GM12878 (cell line): ENCODE data around the gene AOAH. TPM values are rescaled to one million over a fixed set of nuclear protein-coding genes. Genes with fewer than 3 reads are reported as not detected.

Experiments
- ATAC-seq: fragments of 200-7000 bp; cut with Tn5 transposase; 3 replicates; pipeline ENCODE4 v1.9.1; 2020; ENCODE audit warnings: mild to moderate bottlenecking, moderate library complexity
- BruUV-seq: library from RNA; stranded (reverse); fragments of 400-500 nt; replicated peaks from 2 replicates; lab custom pipeline; 2021; lab: Mats Ljungman, UMichigan
- CTCF ChIA-PET: fragments of 300-600 bp; sonication (Branson Sonifier 250); formaldehyde crosslinking; extraction: SDS; loops from one replicate; lab custom pipeline; 2021; ENCODE audit warnings: inconsistent platforms; lab: Yijun Ruan, JAX
- POLR2A ChIA-PET: fragments of 350-600 bp; formaldehyde crosslinking; extraction: SDS; loops from one replicate; lab custom pipeline; 2021; ENCODE audit warnings: inconsistent platforms; lab: Charles Lee
- RAD21 ChIA-PET: fragments of 300-600 bp; sonication (Branson Sonifier 250); formaldehyde crosslinking; loops from one replicate; lab custom pipeline; 2023; ENCODE audit warnings: antibody characterized with exemption; ENCODE audit not compliant: unreplicated experiment; lab: Charles Lee
- SMC1A ChIA-PET: fragments of 300-600 bp; sonication (Branson Sonifier 250); formaldehyde crosslinking; loops from one replicate; lab custom pipeline; 2023; ENCODE audit not compliant: unreplicated experiment, uncharacterized antibody; lab: Charles Lee
- DNase-seq: peaks from one replicate; pipeline ENCODE4 v3.0.0-alpha.2; 2011; ENCODE audit warnings: low read depth, low spot score
- FAIRE-seq: peaks from 3 replicates; lab custom pipeline; 2011; peaks lifted over from hg19 to GRCh38; lab: Jason Lieb, UNC
- H2AFZ ChIP-seq: 2 replicates; pipeline ENCODE4 v1.6.0; 2011; ENCODE audit warnings: low read depth, low read length, control low read depth; ENCODE audit not compliant: control insufficient read depth
- H3K27ac ChIP-seq: 2 replicates; pipeline ENCODE4 v1.5.1; 2011; ENCODE audit warnings: control low read depth; ENCODE audit not compliant: control insufficient read depth, insufficient read depth
- H3K27me3 ChIP-seq, 2 experiments: replicated peaks in 1 of 2; 2 replicates each; pipeline versions ENCODE4 v1.6.0 to v1.6.1; 2011; ENCODE audit warnings: low read length in 1 of 2; ENCODE audit not compliant: control insufficient read depth in 2 of 2, insufficient read depth in 2 of 2
- H3K36me3 ChIP-seq, 2 experiments: 2 replicates each; pipeline ENCODE4 v1.5.1; 2011; ENCODE audit warnings: low read length in 1 of 2; ENCODE audit not compliant: control insufficient read depth in 2 of 2, insufficient read depth in 2 of 2
- H3K4me1 ChIP-seq: 2 replicates; pipeline ENCODE4 v1.6.1; 2011; ENCODE audit warnings: mild to moderate bottlenecking, low read length, moderate library complexity, mixed read lengths; ENCODE audit not compliant: control insufficient read depth, insufficient read depth
- H3K4me2 ChIP-seq: 2 replicates; pipeline ENCODE4 v1.6.0; 2011; ENCODE audit warnings: control low read depth; ENCODE audit not compliant: control insufficient read depth, insufficient read depth
- H3K4me3 ChIP-seq: fragments of 200-600 bp; sonication (generic); 2 replicates; pipeline ENCODE4 v1.5.1; 2016
- H3K79me2 ChIP-seq: 2 replicates; pipeline ENCODE4 v1.6.0; 2011; ENCODE audit warnings: low read length; ENCODE audit not compliant: control insufficient read depth, insufficient read depth
- H3K9ac ChIP-seq: 2 replicates; pipeline ENCODE4 v1.8.0; 2011; ENCODE audit warnings: low read length, control low read depth, mixed read lengths; ENCODE audit not compliant: control insufficient read depth, insufficient read depth
- H3K9me3 ChIP-seq: replicated peaks from 3 replicates; pipeline ENCODE4 v1.5.1; 2011; ENCODE audit warnings: mild to moderate bottlenecking, low read length; ENCODE audit not compliant: control insufficient read depth, insufficient read depth
- H4K20me1 ChIP-seq: 2 replicates; pipeline ENCODE4 v1.6.0; 2011; ENCODE audit not compliant: control insufficient read depth, insufficient read depth
- BHLHE40 ChIP-seq, 2 experiments: fragments of 450-650 bp in 1 of 2; IDR thresholded peaks; 2 replicates each; pipeline ENCODE4 v1.6.1; 2011 to 2017; ENCODE audit warnings: low read depth in 2 of 2, borderline replicate concordance in 1 of 2, improper control_type of control experiment in 1 of 2, low read length in 1 of 2, mild to moderate bottlenecking in 1 of 2
- BRCA1 ChIP-seq: IDR thresholded peaks from 2 replicates; pipeline ENCODE4 v1.6.1; 2011; ENCODE audit warnings: low read depth, low read length, improper control_type of control experiment
- HCFC1 ChIP-seq: fragments of 150-350 bp; IDR thresholded peaks from 2 replicates; pipeline ENCODE4 v1.6.1; 2014; ENCODE audit warnings: low read length
- MTA3 ChIP-seq: IDR thresholded peaks from 2 replicates; pipeline ENCODE4 v1.6.1; 2012; ENCODE audit warnings: low read length, inconsistent platforms, borderline replicate concordance
- POU2F2 ChIP-seq: IDR thresholded peaks from 3 replicates; pipeline ENCODE4 v1.6.1; 2011; ENCODE audit warnings: low read depth, mild to moderate bottlenecking, low read length, borderline replicate concordance
- STAT3 ChIP-seq: IDR thresholded peaks from 2 replicates; pipeline ENCODE4 v1.6.1; 2011; ENCODE audit warnings: low read depth, low read length, improper control_type of control experiment
- SUZ12 ChIP-seq: fragments of 200-600 bp; sonication (generic); IDR thresholded peaks from one replicate; pipeline ENCODE4 v1.6.1; 2018; ENCODE audit warnings: antibody characterized with exemption, mild to moderate bottlenecking; ENCODE audit not compliant: unreplicated experiment
- WRNIP1 ChIP-seq: IDR thresholded peaks from 2 replicates; pipeline ENCODE4 v1.6.1; 2011; ENCODE audit warnings: low read depth, low read length, improper control_type of control experiment, borderline replicate concordance
- WGBS: methylation state at CpG from one replicate; pipeline ENCODE4 v1.1.6; 2016; ENCODE audit warnings: low lambda C conversion rate; ENCODE audit not compliant: insufficient replicate concordance, insufficient coverage; ENCODE audit errors: missing lambda C conversion rate; 5-methylcytosine and 5-hydroxymethylcytosine counted together
- in situ Hi-C: fragments of 300-500 bp; cut with MboI; formaldehyde crosslinking; loops from 9 replicates; pipeline ENCODE4 v1.14.3; 2018; ENCODE audit warnings: mixed read lengths
- intact Hi-C: fragments of 100-400 bp; cut with micrococcal nuclease; formaldehyde crosslinking; loops from one replicate; pipeline ENCODE4 v1.14.2; 2022; ENCODE audit not compliant: unreplicated experiment
- polyA plus RNA-seq, 11 experiments: library from polyadenylated mRNA; depleted of rRNA in 4 of 11; unstranded in 6 of 11; stranded (reverse) in 5 of 11; fragments of >200 nt; fragmentation: Nextera tagmentation in 4 of 11; fragmentation: Illumina TruSeq in 1 of 11; extraction: Ambion mirVana in 4 of 11; extraction: Trizol in 1 of 11; gene quantifications; 1 replicate in 1 of 11; 2 replicates in 10 of 11; pipeline versions ENCODE4 v1.2.1 to v1.2.3, GENCODE V29; 2011 to 2016; ENCODE audit warnings: inconsistent platforms in 2 of 11, missing spikeins in 2 of 11, low read depth in 1 of 11
- total RNA-seq, 4 experiments: library from RNA; depleted of rRNA in 3 of 4; stranded (reverse); fragments of >200 nt in 3 of 4; fragmentation: Illumina TruSeq in 1 of 4; extraction: Trizol in 1 of 4; gene quantifications; 2 replicates each; pipeline versions ENCODE4 v1.2.1 to v1.2.3, GENCODE V29; 2013 to 2021
- TF ChIP-seq, protein P1 (sequence below): fragments of 450-650 bp; IDR thresholded peaks from 2 replicates; pipeline ENCODE4 v1.6.1; 2017; ENCODE audit warnings: low read depth, mild to moderate bottlenecking, moderate library complexity
- TF ChIP-seq, protein P2 (sequence below): fragments of 150-350 bp; IDR thresholded peaks from 2 replicates; pipeline ENCODE4 v1.6.1; 2014; ENCODE audit warnings: mild to moderate bottlenecking, low read depth, low read length

The AOAH gene
- total and polyA plus RNA-seq, 10 of the 15 experiments (the other 5 are each of a cell fraction or from before 2014, with no cell fraction given) = 0.32 to 2.8 (median 1.4) TPM

DNA sequence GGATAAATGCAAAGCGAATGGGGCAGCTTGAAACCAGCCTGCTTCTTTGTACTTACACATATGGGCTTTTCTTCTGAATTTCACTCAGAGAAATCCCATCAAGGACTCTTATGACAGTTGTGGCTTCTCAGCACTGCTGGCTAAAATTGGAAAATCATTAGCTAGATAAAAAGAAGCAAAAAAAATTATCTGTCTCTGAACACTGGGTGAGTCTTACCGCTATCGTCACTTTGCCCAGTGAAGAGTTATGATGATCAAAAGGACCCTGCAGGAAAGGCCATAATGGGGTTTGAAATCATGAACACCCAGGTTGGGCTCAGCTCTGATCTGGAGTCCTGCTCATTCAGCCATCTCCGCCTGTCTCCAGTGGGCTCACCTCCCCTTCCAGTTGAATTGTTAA is 34.3 kb downstream of the AOAH start:
- POLR2A ChIA-PET = no interaction called here

More for the DNA sequence above, 34.3 kb downstream of the AOAH start:
- Histone ChIP-seq H3K36me3 (no peaks in the 10 kb centered on the region), H3K27me3 (no peaks in the 10 kb centered on the region; a peak in 2 of 4 replicates), H2AFZ (no peak overlapping the region)
- RAD21 ChIA-PET = no interaction called here
- no peak for DNase-seq
- TF ChIP-seq, protein P1, sequence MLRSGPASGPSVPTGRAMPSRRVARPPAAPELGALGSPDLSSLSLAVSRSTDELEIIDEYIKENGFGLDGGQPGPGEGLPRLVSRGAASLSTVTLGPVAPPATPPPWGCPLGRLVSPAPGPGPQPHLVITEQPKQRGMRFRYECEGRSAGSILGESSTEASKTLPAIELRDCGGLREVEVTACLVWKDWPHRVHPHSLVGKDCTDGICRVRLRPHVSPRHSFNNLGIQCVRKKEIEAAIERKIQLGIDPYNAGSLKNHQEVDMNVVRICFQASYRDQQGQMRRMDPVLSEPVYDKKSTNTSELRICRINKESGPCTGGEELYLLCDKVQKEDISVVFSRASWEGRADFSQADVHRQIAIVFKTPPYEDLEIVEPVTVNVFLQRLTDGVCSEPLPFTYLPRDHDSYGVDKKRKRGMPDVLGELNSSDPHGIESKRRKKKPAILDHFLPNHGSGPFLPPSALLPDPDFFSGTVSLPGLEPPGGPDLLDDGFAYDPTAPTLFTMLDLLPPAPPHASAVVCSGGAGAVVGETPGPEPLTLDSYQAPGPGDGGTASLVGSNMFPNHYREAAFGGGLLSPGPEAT = no peak
- TF ChIP-seq, protein P2, sequence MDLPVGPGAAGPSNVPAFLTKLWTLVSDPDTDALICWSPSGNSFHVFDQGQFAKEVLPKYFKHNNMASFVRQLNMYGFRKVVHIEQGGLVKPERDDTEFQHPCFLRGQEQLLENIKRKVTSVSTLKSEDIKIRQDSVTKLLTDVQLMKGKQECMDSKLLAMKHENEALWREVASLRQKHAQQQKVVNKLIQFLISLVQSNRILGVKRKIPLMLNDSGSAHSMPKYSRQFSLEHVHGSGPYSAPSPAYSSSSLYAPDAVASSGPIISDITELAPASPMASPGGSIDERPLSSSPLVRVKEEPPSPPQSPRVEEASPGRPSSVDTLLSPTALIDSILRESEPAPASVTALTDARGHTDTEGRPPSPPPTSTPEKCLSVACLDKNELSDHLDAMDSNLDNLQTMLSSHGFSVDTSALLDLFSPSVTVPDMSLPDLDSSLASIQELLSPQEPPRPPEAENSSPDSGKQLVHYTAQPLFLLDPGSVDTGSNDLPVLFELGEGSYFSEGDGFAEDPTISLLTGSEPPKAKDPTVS = no peak
- TF ChIP-seq SUZ12 (no peak), BHLHE40 (IDR thresholded peaks at IDR 0.05; ENCODE audit: borderline replicate concordance in 1 of 2, low read depth in 2 of 2, low read length in 1 of 2) (no peak), POU2F2 (no peak), HCFC1 (no peak), WRNIP1 (no peak), MTA3 (no peak), BRCA1 (no peak), STAT3 (no peak)
- TF ChIP-seq, all 136 proteins: peak for 0
- H3K4me3 ChIP-seq = no peak overlapping the region
- CTCF ChIA-PET = interaction anchor here (1.2 to 1.7 kb wide), 3 partner anchors 8 to 19 kb away, joined by 3 to 5 read pairs (median 3); no protein-coding TSS in a partner anchor
- in situ Hi-C loops (no loop called here), intact Hi-C loops (no loop called here)
- SMC1A ChIA-PET = interaction anchor here (0.6 to 1.1 kb wide), 3 partner anchors 9 to 492 kb away, joined by 3 read pairs; no protein-coding TSS in a partner anchor
- H3K4me1 ChIP-seq = peaks cover 10% of the 10 kb centered on the region
- no peak overlapping the region for H3K9ac ChIP-seq
- 59% methylated on average over 4 of the region's 4 CpGs for WGBS
- no peak overlapping the region for H3K27ac ChIP-seq
- no peaks in the 10 kb centered on the region for H3K9me3 ChIP-seq
- FAIRE-seq (no peak), ATAC-seq (no peak)
- BruUV-seq = no TSS peak
- no peaks in the 10 kb centered on the region for H4K20me1 ChIP-seq
- 0 out of 2 replicates have a peak overlapping the region, but pooled peaks have one; percentile 34 for H3K4me2 ChIP-seq
- no peaks in the 10 kb centered on the region for H3K79me2 ChIP-seq
